Esophagus squamous epithelium (tissue), 5 donors: ENCODE measurements around the gene C2CD2. TPM values are rescaled to one million over a fixed set of nuclear protein-coding genes. Genes with fewer than 3 reads are reported as not detected.

Experiments used
- DNase-seq: peaks from one replicate; lab custom pipeline; 2025; lab: John Stamatoyannopoulos, UW
- H3K27ac ChIP-seq, 4 donors: fragments of 200-600 bp; sonication (generic); one replicate each; pipeline ENCODE4 v1.5.1; 2016 to 2019; ENCODE audit warnings: mild to moderate bottlenecking in 1 of 4
- H3K27me3 ChIP-seq, 4 donors: fragments of 200-600 bp; sonication (generic); 1 replicate in 3 of 4; 2 replicates in 1 of 4; pipeline versions ENCODE4 v1.5.1 to v1.6.0; 2017 to 2021; ENCODE audit warnings: antibody characterized with exemption in 1 of 4
- H3K36me3 ChIP-seq, 3 donors: fragments of 200-600 bp; sonication (generic); one replicate each; pipeline ENCODE4 v1.5.1; 2016 to 2019
- H3K4me1 ChIP-seq, 3 donors: fragments of 200-600 bp; sonication (generic); one replicate each; pipeline ENCODE4 v1.5.1; 2017 to 2019
- H3K4me3 ChIP-seq, 4 donors: fragments of 200-600 bp; sonication (generic); 1 replicate in 3 of 4; 2 replicates in 1 of 4; pipeline ENCODE4 v1.5.1; 2016 to 2019; ENCODE audit warnings: mild to moderate bottlenecking in 2 of 4, moderate library complexity in 1 of 4
- H3K9me3 ChIP-seq, 3 donors: fragments of 200-600 bp; sonication (generic); one replicate each; pipeline ENCODE4 v1.5.1; 2016 to 2019
- POLR2A ChIP-seq, 4 donors: fragments of 450-650 bp; IDR thresholded peaks; one replicate each; pipeline ENCODE4 v1.6.1; 2017; ENCODE audit warnings: antibody characterized with exemption in 4 of 4, mild to moderate bottlenecking in 4 of 4, moderate library complexity in 3 of 4
- WGBS, 2 donors: methylation state at CpG; one replicate each; pipeline ENCODE4 v1.1.5; 2018; 5-methylcytosine and 5-hydroxymethylcytosine counted together
- intact Hi-C: fragments of 100-400 bp; cut with DNase I; formaldehyde crosslinking; loops from one replicate; pipeline ENCODE4 v1.15.0; 2022
- total RNA-seq, 4 donors: library from RNA; depleted of rRNA; stranded (reverse); fragments of >200 nt; gene quantifications; one replicate each; pipeline ENCODE4 v1.1.0, GENCODE V29; 2016
- TF ChIP-seq, protein P1 (sequence below), 6 experiments: fragments of 450-650 bp in 4 of 6; fragments of 200-600 bp in 2 of 6; sonication (generic) in 2 of 6; IDR thresholded peaks; one replicate each; pipeline ENCODE4 v1.5.1; 2016 to 2019; ENCODE audit warnings: antibody characterized with exemption in 6 of 6, mild to moderate bottlenecking in 4 of 6, moderate library complexity in 4 of 6
- donor health status: DM: yes; HTN: yes; CAD: no.

The C2CD2 gene
- total RNA-seq, 4 donors from 2014 or later: 13.6 to 21.2 (median 15.6) TPM

GRCh38 chr21:41916888-41917433 lies 36.9 kb downstream of the C2CD2 start:
- no peaks in the 10 kb centered on the region for H3K9me3 ChIP-seq
- 82 to 86% methylated on average over 2 to 3 of the region's 3 CpGs for WGBS, 2 donors
- H3K27me3 ChIP-seq: no peaks in the 10 kb centered on the region
- DNase-seq: no peak
- intact Hi-C loops: no loop called here
- TF ChIP-seq POLR2A (IDR thresholded peaks at IDR 0.05): no peak
- TF ChIP-seq, protein P1, sequence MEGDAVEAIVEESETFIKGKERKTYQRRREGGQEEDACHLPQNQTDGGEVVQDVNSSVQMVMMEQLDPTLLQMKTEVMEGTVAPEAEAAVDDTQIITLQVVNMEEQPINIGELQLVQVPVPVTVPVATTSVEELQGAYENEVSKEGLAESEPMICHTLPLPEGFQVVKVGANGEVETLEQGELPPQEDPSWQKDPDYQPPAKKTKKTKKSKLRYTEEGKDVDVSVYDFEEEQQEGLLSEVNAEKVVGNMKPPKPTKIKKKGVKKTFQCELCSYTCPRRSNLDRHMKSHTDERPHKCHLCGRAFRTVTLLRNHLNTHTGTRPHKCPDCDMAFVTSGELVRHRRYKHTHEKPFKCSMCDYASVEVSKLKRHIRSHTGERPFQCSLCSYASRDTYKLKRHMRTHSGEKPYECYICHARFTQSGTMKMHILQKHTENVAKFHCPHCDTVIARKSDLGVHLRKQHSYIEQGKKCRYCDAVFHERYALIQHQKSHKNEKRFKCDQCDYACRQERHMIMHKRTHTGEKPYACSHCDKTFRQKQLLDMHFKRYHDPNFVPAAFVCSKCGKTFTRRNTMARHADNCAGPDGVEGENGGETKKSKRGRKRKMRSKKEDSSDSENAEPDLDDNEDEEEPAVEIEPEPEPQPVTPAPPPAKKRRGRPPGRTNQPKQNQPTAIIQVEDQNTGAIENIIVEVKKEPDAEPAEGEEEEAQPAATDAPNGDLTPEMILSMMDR (IDR thresholded peaks at IDR 0.05): no peak
- H3K4me1 ChIP-seq: peaks cover 0 to 5% (median 0%) of the 10 kb centered on the region in 3 donors
- no peak overlapping the region for H3K27ac ChIP-seq
- peaks cover 0 to 79% (median 23%) of the 10 kb centered on the region in 3 donors for H3K36me3 ChIP-seq
- H3K4me3 ChIP-seq: no peak overlapping the region

DNA sequence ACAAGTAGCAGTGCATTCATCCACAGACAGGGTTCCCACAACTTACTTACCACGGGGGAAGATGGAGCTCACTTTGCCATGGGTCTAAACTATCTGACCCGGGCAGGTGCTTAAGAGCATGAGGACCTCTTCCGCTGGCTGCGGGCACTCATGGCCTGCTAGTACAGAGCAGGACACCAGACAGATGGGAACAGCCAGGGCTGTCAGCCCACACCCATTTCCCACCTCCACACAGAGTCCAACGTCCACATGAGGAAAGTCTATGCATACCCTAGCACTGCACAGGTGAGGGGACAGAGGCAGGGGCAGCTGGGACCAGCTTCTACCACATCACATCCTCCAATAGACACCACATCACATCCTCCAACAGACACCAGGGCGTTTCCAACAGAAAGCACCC lies 38.9 kb downstream of the C2CD2 start:
- H3K36me3 ChIP-seq: peaks cover 0 to 96% (median 23%) of the 10 kb centered on the region in 3 donors
- TF ChIP-seq POLR2A (IDR thresholded peaks at IDR 0.05): no peak
- TF ChIP-seq, protein P1 (IDR thresholded peaks at IDR 0.05): no peak
- intact Hi-C loops: no loop called here

GRCh38 chr21:41914358-41914757 lies 39.5 kb downstream of the C2CD2 start:
- Histone ChIP-seq H3K27me3 (no peaks in the 10 kb centered on the region), H3K27ac (no peak overlapping the region), H3K9me3 (no peaks in the 10 kb centered on the region), H3K4me1 (no peaks in the 10 kb centered on the region), H3K36me3 (peaks cover 0 to 98% (median 23%) of the 10 kb centered on the region in 3 donors), H3K4me3 (no peak overlapping the region)
- intact Hi-C loops: no loop called here
- no peak for DNase-seq
- WGBS, 2 donors: 91 to 98% methylated on average over 10 to 11 of the region's 12 CpGs
- TF ChIP-seq, protein P1 (IDR thresholded peaks at IDR 0.05): no peak
- no peak for TF ChIP-seq POLR2A (IDR thresholded peaks at IDR 0.05)

More for the DNA sequence above, 38.9 kb downstream of the C2CD2 start:
- Histone ChIP-seq H3K4me3 (no peak overlapping the region), H3K9me3 (no peaks in the 10 kb centered on the region), H3K27ac (no peak overlapping the region), H3K27me3 (no peaks in the 10 kb centered on the region), H3K4me1 (no peaks in the 10 kb centered on the region)
- DNase-seq: no peak
- 90 to 100% methylated on average over 2 to 4 of the region's 6 CpGs for WGBS, 2 donors

DNA sequence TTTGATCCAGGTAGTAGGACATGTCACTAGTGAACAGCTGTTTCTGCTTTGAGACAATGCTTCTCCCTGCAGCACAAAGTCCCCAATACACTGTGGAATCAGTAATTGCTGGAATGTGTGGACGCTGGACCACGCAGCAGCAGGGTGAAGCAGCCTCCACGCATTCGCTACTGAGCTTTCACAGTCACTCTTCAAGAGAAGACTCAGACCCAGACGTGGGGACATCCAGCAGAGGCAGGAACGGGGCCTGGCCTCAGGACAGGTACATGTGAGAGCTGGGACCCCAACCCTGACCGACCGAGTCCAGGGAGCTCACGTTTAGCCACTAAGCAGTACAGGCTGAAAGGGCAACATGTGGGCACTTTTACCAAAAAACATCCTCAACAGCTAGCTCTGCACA lies 40.6 kb downstream of the C2CD2 start:
- Histone ChIP-seq H3K4me3 (no peak overlapping the region), H3K9me3 (no peaks in the 10 kb centered on the region), H3K36me3 (peaks cover 0 to 100% (median 19%) of the 10 kb centered on the region in 3 donors), H3K27me3 (no peaks in the 10 kb centered on the region), H3K27ac (no peak overlapping the region), H3K4me1 (no peaks in the 10 kb centered on the region)
- TF ChIP-seq POLR2A (IDR thresholded peaks at IDR 0.05): no peak
- TF ChIP-seq, protein P1 (IDR thresholded peaks at IDR 0.05): no peak
- intact Hi-C loops: no loop called here
- no peak for DNase-seq
- no CpG with 5 or more reads among the region's 9 CpGs for WGBS, 2 donors

DNA sequence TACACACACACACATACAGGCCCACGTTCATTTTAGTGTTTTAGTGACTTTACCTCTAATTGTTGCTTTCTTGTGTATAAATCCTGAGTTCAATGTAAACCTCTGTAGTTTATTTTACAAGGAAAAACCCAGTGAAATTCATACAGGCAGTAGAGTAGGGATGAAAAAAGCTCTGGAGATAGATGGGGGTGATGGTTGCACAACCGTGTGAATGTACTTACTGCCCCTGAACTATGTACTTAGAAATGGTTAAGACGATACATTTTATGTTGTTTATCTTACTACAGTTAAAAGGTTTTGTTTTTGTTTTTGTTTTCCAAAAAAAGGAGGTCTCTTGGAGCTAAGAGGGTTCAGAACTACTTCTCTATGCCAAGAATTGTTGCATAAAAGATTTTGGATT lies 45.0 kb downstream of the C2CD2 start:
- H3K27me3 ChIP-seq: no peaks in the 10 kb centered on the region
- no peaks in the 10 kb centered on the region for H3K9me3 ChIP-seq
- no peak overlapping the region for H3K4me3 ChIP-seq
- intact Hi-C loops: no loop called here
- 64 to 68% methylated on average over 3 of the region's 3 CpGs for WGBS, 2 donors
- H3K27ac ChIP-seq: no peak overlapping the region
- H3K36me3 ChIP-seq: peaks cover 4 to 100% (median 19%) of the 10 kb centered on the region in 3 donors
- no peak for TF ChIP-seq POLR2A (IDR thresholded peaks at IDR 0.05)
- TF ChIP-seq, protein P1 (IDR thresholded peaks at IDR 0.05): no peak
- DNase-seq: no peak
- no peaks in the 10 kb centered on the region for H3K4me1 ChIP-seq
